ENCODE measurements around the gene TMEM258.

TMEM258 gene

DNA sequence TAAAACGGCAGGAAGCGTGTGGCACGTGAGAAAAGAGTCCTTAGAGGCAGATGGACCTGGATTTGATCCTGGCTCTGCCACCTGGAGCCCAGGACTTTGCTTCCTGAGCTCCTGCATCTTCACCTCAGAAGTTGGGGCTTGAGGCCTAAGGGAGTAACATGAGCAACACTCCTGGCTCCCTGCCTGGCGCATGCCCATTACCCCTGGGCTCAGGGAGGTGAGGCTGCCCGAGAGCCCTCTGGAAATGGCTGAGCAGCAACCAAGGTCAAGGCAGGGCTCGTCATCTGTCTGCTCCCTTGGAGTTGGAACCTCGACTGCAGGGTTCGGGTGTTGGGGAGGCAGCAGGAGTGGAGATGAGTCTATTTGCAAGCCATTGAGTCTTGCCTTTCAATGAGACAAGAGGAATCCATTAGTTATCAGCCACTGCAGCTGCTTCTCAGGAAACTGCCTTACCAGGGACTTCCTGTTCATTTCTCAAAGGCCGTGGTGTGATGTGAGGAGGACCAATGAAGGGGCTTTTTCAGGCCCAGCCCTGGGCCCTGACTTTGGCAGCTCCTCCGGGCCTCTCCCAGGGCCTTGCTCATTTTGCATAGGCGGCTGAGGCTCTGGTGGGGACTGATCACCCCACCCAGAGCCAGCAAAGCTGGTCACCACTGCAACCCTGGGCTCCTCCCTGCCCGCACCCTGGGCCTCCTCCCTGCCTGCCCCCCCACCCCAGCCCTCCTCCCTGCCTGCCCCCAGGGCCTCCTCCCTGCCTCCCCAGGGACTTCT is 42.1 kb upstream of the TMEM258 start:
- peak; percentile 55 for ATAC-seq
- TF ChIP-seq BACH2 (CRISPR knock-in tag; IDR thresholded peaks at IDR 0.05; ENCODE audit: borderline replicate concordance) (no peak), ZFP3 (CRISPR knock-in tag; IDR thresholded peaks at IDR 0.05) (no peak), SNAI2 (CRISPR knock-in tag; IDR thresholded peaks at IDR 0.05) (no peak), ISL1 (CRISPR knock-in tag; IDR thresholded peaks at IDR 0.05) (no peak), ESRRG (CRISPR knock-in tag; IDR thresholded peaks at IDR 0.05) (no peak), ZNF8 (CRISPR knock-in tag; IDR thresholded peaks at IDR 0.05) (no peak), PPARA (CRISPR knock-in tag; IDR thresholded peaks at IDR 0.05; ENCODE audit: borderline replicate concordance) (no peak), RARB (CRISPR knock-in tag; IDR thresholded peaks at IDR 0.05) (no peak), ZC3H10 (CRISPR knock-in tag; IDR thresholded peaks at IDR 0.05) (no peak), ZNF70 (CRISPR knock-in tag; IDR thresholded peaks at IDR 0.05) (no peak), CSDC2 (CRISPR knock-in tag; IDR thresholded peaks at IDR 0.05) (no peak), GLIS3 (CRISPR knock-in tag; IDR thresholded peaks at IDR 0.05) (no peak), OSR1 (CRISPR knock-in tag; IDR thresholded peaks at IDR 0.05) (no peak), ZFP30 (CRISPR knock-in tag; IDR thresholded peaks at IDR 0.05) (no peak)
- TF ChIP-seq, protein P1, sequence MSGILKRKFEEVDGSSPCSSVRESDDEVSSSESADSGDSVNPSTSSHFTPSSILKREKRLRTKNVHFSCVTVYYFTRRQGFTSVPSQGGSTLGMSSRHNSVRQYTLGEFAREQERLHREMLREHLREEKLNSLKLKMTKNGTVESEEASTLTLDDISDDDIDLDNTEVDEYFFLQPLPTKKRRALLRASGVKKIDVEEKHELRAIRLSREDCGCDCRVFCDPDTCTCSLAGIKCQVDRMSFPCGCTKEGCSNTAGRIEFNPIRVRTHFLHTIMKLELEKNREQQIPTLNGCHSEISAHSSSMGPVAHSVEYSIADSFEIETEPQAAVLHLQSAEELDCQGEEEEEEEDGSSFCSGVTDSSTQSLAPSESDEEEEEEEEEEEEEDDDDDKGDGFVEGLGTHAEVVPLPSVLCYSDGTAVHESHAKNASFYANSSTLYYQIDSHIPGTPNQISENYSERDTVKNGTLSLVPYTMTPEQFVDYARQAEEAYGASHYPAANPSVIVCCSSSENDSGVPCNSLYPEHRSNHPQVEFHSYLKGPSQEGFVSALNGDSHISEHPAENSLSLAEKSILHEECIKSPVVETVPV (CRISPR knock-in tag; IDR thresholded peaks at IDR 0.05): no peak
- TF ChIP-seq, protein P2, sequence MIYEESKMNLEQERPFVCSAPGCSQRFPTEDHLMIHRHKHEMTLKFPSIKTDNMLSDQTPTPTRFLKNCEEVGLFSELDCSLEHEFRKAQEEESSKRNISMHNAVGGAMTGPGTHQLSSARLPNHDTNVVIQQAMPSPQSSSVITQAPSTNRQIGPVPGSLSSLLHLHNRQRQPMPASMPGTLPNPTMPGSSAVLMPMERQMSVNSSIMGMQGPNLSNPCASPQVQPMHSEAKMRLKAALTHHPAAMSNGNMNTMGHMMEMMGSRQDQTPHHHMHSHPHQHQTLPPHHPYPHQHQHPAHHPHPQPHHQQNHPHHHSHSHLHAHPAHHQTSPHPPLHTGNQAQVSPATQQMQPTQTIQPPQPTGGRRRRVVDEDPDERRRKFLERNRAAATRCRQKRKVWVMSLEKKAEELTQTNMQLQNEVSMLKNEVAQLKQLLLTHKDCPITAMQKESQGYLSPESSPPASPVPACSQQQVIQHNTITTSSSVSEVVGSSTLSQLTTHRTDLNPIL (CRISPR knock-in tag; IDR thresholded peaks at IDR 0.05; ENCODE audit: low read depth): no peak
- TF ChIP-seq, protein P3, sequence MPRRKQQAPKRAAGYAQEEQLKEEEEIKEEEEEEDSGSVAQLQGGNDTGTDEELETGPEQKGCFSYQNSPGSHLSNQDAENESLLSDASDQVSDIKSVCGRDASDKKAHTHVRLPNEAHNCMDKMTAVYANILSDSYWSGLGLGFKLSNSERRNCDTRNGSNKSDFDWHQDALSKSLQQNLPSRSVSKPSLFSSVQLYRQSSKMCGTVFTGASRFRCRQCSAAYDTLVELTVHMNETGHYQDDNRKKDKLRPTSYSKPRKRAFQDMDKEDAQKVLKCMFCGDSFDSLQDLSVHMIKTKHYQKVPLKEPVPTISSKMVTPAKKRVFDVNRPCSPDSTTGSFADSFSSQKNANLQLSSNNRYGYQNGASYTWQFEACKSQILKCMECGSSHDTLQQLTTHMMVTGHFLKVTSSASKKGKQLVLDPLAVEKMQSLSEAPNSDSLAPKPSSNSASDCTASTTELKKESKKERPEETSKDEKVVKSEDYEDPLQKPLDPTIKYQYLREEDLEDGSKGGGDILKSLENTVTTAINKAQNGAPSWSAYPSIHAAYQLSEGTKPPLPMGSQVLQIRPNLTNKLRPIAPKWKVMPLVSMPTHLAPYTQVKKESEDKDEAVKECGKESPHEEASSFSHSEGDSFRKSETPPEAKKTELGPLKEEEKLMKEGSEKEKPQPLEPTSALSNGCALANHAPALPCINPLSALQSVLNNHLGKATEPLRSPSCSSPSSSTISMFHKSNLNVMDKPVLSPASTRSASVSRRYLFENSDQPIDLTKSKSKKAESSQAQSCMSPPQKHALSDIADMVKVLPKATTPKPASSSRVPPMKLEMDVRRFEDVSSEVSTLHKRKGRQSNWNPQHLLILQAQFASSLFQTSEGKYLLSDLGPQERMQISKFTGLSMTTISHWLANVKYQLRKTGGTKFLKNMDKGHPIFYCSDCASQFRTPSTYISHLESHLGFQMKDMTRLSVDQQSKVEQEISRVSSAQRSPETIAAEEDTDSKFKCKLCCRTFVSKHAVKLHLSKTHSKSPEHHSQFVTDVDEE (CRISPR knock-in tag; IDR thresholded peaks at IDR 0.05): no peak
- TF ChIP-seq, protein P4, sequence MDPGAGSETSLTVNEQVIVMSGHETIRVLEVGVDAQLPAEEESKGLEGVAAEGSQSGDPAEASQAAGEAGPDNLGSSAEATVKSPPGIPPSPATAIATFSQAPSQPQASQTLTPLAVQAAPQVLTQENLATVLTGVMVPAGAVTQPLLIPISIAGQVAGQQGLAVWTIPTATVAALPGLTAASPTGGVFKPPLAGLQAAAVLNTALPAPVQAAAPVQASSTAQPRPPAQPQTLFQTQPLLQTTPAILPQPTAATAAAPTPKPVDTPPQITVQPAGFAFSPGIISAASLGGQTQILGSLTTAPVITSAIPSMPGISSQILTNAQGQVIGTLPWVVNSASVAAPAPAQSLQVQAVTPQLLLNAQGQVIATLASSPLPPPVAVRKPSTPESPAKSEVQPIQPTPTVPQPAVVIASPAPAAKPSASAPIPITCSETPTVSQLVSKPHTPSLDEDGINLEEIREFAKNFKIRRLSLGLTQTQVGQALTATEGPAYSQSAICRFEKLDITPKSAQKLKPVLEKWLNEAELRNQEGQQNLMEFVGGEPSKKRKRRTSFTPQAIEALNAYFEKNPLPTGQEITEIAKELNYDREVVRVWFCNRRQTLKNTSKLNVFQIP (CRISPR knock-in tag; IDR thresholded peaks at IDR 0.05; ENCODE audit: borderline replicate concordance, low read depth): no peak

DNA sequence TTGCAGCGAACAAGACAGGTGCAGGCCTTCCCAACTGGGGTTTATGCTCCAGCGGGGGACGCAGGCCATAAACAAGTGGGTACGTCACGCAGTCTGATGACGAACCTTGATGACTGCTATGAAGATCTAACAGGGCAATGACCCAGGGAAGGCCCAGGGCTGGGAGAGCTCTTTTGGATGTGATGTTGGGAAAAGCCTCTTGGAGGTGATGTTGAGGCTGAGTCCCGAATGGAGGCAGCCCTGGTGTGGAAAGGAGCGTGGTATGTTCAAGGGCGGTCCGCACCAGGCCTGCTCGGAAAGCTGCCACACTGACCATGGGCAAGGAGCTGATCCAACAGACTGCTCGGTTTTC is 41.5 kb upstream of the TMEM258 start:
- ATAC-seq: no peak
- TF ChIP-seq ZC3H10 (CRISPR knock-in tag; IDR thresholded peaks at IDR 0.05) (no peak), ZNF565 (CRISPR knock-in tag; conservative IDR thresholded peaks at IDR 0.05; ENCODE audit: low read depth) (no peak)

DNA sequence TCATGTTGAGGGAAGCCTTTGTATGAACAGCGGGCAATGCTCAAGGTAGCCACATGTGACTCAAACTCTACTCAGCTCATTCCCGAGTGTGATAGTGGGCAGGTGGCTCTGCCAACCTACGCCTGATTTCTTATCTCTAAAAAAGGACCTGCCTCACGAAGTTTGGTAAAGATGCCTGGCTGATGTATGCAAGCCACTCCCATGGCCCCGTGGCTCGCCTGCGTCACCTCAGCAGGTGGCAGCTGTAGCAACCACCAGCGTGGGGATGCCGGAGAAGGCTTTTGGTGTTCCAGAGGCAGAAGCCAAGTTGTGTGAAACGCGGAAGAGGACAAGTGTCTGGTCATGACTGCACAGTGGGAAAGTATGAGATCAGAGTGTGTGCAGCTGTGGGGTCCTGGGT is 41.1 kb upstream of the TMEM258 start:
- no peak for ATAC-seq
- TF ChIP-seq ZNF565 (CRISPR knock-in tag; conservative IDR thresholded peaks at IDR 0.05; ENCODE audit: low read depth) (no peak), ZFP30 (CRISPR knock-in tag; IDR thresholded peaks at IDR 0.05) (no peak), ZFP3 (CRISPR knock-in tag; IDR thresholded peaks at IDR 0.05) (no peak), RARB (CRISPR knock-in tag; IDR thresholded peaks at IDR 0.05) (no peak), TOX (CRISPR knock-in tag; IDR thresholded peaks at IDR 0.05; ENCODE audit: borderline replicate concordance) (no peak), ZNF8 (CRISPR knock-in tag; IDR thresholded peaks at IDR 0.05) (no peak), ESRRG (CRISPR knock-in tag; IDR thresholded peaks at IDR 0.05) (no peak), GLIS3 (CRISPR knock-in tag; IDR thresholded peaks at IDR 0.05) (no peak), ARNTL (CRISPR knock-in tag; IDR thresholded peaks at IDR 0.05; ENCODE audit: borderline replicate concordance, low read depth) (no peak), OSR1 (CRISPR knock-in tag; IDR thresholded peaks at IDR 0.05) (no peak), SNAI2 (CRISPR knock-in tag; IDR thresholded peaks at IDR 0.05) (no peak)
- TF ChIP-seq, protein P4 (CRISPR knock-in tag; IDR thresholded peaks at IDR 0.05; ENCODE audit: borderline replicate concordance, low read depth): no peak
- TF ChIP-seq, protein P5, sequence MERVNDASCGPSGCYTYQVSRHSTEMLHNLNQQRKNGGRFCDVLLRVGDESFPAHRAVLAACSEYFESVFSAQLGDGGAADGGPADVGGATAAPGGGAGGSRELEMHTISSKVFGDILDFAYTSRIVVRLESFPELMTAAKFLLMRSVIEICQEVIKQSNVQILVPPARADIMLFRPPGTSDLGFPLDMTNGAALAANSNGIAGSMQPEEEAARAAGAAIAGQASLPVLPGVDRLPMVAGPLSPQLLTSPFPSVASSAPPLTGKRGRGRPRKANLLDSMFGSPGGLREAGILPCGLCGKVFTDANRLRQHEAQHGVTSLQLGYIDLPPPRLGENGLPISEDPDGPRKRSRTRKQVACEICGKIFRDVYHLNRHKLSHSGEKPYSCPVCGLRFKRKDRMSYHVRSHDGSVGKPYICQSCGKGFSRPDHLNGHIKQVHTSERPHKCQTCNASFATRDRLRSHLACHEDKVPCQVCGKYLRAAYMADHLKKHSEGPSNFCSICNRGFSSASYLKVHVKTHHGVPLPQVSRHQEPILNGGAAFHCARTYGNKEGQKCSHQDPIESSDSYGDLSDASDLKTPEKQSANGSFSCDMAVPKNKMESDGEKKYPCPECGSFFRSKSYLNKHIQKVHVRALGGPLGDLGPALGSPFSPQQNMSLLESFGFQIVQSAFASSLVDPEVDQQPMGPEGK (CRISPR knock-in tag; IDR thresholded peaks at IDR 0.05; ENCODE audit: borderline replicate concordance): no peak
- TF ChIP-seq, protein P3 (CRISPR knock-in tag; IDR thresholded peaks at IDR 0.05): no peak
